Cortex of kidney (tissue), 1 donor: ENCODE measurements around the gene MYOC.
"Not testable (repeated sequence)": the region's sequence is repeated elsewhere in the genome, so short reads cannot be mapped to it uniquely, and the experiment has no call there.

ENCODE experiments used
- DNase-seq: peaks from one replicate; lab custom pipeline; 2025; lab: John Stamatoyannopoulos, UW

MYOC gene

GRCh38 chr1:171606402-171606941, 46.0 kb downstream of the MYOC start:
- DNase-seq: no peak

DNA sequence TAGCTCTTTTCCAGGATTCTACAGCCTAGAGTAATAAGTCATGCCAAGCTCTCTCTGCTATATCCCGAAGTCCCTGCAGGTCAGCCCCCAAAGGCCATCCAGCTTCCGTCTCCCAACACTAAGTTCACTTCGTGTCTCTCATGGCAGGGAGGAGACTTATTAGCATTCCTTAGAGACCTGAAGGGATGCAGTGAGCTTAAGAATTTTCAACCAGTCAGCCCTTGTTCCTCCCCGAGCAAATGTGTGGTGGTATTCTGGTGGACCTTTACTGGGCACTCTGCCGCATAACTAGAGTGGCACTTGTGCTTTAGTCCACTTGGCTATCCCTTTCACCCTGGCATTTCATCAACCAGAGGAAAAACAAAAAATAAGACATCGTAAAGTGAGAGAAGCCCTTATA, 49.4 kb downstream of the MYOC start:
- DNase-seq: not testable (repeated sequence)

DNA sequence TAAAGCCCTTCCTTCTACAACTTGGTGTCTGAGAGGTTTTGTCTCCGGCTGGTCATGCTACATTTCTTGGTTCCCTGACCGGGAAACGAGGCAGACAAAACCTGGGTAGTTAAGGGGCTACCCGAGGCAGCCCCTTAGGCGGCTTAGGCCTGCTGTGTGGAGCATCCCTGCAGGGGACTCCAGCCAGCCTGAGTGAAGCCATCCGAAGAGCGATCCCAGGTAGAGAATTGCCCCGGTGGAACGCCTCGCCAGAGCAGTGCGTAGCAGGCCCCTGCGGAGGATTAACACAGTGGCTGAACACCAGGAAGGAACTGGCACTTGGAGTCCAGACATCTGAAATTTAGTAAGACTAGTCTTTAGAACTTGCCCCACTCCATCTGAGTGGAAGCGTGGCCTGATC, 51.6 kb downstream of the MYOC start:
- DNase-seq: no peak

DNA sequence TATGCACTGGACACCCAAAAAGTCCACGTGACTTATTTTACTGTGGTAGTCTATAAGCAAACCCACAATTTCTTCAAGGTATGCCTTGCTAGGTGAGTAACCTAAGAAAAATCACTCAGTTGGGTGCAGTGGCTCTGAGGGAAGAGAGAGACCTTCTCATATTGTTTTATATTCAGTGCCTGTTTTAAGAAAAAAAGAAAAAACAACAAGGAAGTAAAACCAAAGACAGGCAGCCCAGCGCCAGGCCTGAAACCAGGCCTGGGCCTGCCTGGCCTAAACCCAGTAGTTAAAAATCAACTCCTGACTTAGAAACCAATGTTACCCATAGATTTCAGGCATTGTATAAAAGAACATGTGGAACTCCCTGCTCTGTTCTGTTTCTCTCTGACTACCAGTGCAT, 52.2 kb downstream of the MYOC start:
- not testable (repeated sequence) for DNase-seq

DNA sequence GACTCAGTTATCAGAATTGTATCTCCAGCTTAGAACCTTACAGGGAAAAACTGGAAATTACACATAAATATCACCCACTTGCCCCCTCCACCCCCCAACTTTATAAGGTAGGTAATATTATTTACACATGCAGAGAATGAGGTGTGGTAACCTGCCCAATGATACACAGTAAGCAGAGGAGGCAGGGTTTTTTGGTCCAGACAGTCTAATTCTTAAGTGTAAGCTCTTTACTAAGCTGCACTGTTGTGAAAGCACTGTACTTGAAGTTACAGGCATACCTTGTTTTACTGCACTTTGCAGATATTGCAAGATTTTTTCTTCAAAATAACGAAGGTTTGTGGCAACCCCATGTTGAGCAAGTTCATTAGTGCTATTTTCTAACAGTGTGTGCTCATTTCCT, 55.3 kb downstream of the MYOC start:
- no peak for DNase-seq

- DNase-seq: no peak
These were observed 55.8 kb downstream of the MYOC start for GRCh38 chr1:171596705-171597104.

GRCh38 chr1:171596119-171596518, 56.4 kb downstream of the MYOC start:
- DNase-seq: no peak

- DNase-seq: no peak
These were observed 57.2 kb downstream of the MYOC start for GRCh38 chr1:171595324-171595723.

GRCh38 chr1:171590022-171590421, 62.5 kb downstream of the MYOC start:
- no peak for DNase-seq

DNA sequence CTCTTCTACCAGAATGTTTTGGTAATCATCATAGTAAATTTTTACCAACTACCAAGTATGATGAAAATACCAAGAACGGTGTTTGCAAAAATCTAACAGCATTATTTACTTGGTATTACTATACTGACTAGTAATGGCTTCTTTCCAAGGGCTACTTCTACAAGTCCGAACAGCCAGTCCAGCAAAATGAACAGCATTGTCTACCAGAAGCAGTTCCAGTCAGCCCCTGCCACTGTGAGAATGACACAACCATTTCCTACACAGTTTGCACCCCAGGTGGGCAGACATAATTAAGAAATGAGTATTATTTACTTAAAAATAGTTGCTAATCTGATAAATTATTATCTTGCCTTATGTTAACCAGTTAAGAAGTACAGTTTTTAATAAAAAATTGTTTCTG, 64.3 kb downstream of the MYOC start:
- no peak for DNase-seq

GRCh38 chr1:171585715-171586114, 66.8 kb downstream of the MYOC start:
- DNase-seq: no peak
